HepG2 (cell line): ENCODE data around the gene SMARCD1. TPM values are rescaled to one million over a fixed set of nuclear protein-coding genes. Genes with fewer than 3 reads are reported as not detected.

Experiments
- BHLHE40 ChIP-seq: IDR thresholded peaks from 2 replicates; pipeline ENCODE4 v1.6.1; 2011; ENCODE audit warnings: low read length, improper control_type of control experiment
- CCAR2 ChIP-seq: fragments of 200-400 bp; formaldehyde crosslinking; optimal IDR thresholded peaks from 2 replicates; pipeline ENCODE3; 2018; ENCODE audit warnings: low read depth, mild to moderate bottlenecking, low read length, moderate library complexity
- CEBPB ChIP-seq: IDR thresholded peaks from 2 replicates; pipeline ENCODE4 v1.6.1; 2011; ENCODE audit warnings: low read depth, low read length, improper control_type of control experiment, borderline replicate concordance
- ELF1 ChIP-seq: sonication (generic); formaldehyde crosslinking; IDR thresholded peaks from 2 replicates; pipeline ENCODE4 v1.4.0; 2020; ENCODE audit warnings: missing genetic modification reagents
- NAIF1 ChIP-seq: sonication (generic); formaldehyde crosslinking; IDR thresholded peaks from 2 replicates; pipeline ENCODE4 v1.5.0; 2020; ENCODE audit warnings: mild to moderate bottlenecking, missing genetic modification reagents, borderline replicate concordance
- POLR2AphosphoS5 ChIP-seq: IDR thresholded peaks from 2 replicates; pipeline ENCODE4 v1.6.1; 2012; ENCODE audit warnings: low read depth, low read length
- SYNCRIP ChIP-seq: fragments of 200-400 bp; formaldehyde crosslinking; IDR thresholded peaks from 2 replicates; pipeline ENCODE4 v1.6.1; 2018; ENCODE audit warnings: mild to moderate bottlenecking, low read depth, low read length; ENCODE audit not compliant: insufficient read depth
- THAP11 ChIP-seq: IDR thresholded peaks from 2 replicates; pipeline ENCODE4 v1.6.1; 2016; ENCODE audit warnings: missing biosample characterization, missing genetic modification reagents
- ZNF350 ChIP-seq: sonication (generic); formaldehyde crosslinking; IDR thresholded peaks from 2 replicates; pipeline ENCODE4 v1.4.0; 2020; ENCODE audit warnings: mild to moderate bottlenecking, low read depth, missing genetic modification reagents, borderline replicate concordance
- ZNF768 ChIP-seq: sonication (generic); formaldehyde crosslinking; IDR thresholded peaks from 2 replicates; pipeline ENCODE4 v1.4.0; 2020; ENCODE audit warnings: missing genetic modification reagents
- ZNF781 ChIP-seq: sonication (generic); formaldehyde crosslinking; IDR thresholded peaks from 2 replicates; pipeline ENCODE4 v1.5.1; 2020; ENCODE audit warnings: borderline replicate concordance, mild to moderate bottlenecking, missing genetic modification reagents; ENCODE audit errors: not compliant biosample characterization
- polyA plus RNA-seq, 8 experiments: library from polyadenylated mRNA; depleted of rRNA in 3 of 8; stranded (reverse) in 7 of 8; unstranded in 1 of 8; fragments of >200 nt; fragmentation: Illumina TruSeq in 4 of 8; extraction: Trizol in 4 of 8; gene quantifications; 2 replicates each; pipeline versions ENCODE4 v1.2.1 to v1.2.3, GENCODE V29; 2011 to 2016; ENCODE audit warnings: low read depth in 4 of 8, missing spikeins in 1 of 8, mixed read lengths in 1 of 8; ENCODE audit not compliant: insufficient read depth in 1 of 8
- total RNA-seq, 5 experiments: library from RNA; depleted of rRNA; stranded (reverse); fragments of >200 nt; fragmentation: Illumina TruSeq; extraction: Trizol; gene quantifications; 2 replicates each; pipeline ENCODE4 v1.2.3, GENCODE V29; 2016; ENCODE audit warnings: low read depth in 1 of 5
- TF ChIP-seq, protein P1 (sequence below): sonication (generic); formaldehyde crosslinking; IDR thresholded peaks from 2 replicates; pipeline ENCODE4 v1.9.0; 2022; ENCODE audit warnings: low read depth, missing genetic modification reagents
- TF ChIP-seq, protein P2 (sequence below), 2 experiments: sonication (generic) in 1 of 2; formaldehyde crosslinking in 1 of 2; IDR thresholded peaks; 2 replicates each; pipeline versions ENCODE4 v1.5.1 to v1.6.1; 2011 to 2020; ENCODE audit warnings: borderline replicate concordance in 1 of 2, low read depth in 1 of 2, low read length in 1 of 2, mild to moderate bottlenecking in 1 of 2, missing genetic modification reagents in 1 of 2, moderate library complexity in 1 of 2
- TF ChIP-seq, protein P3 (sequence below): sonication (generic); formaldehyde crosslinking; IDR thresholded peaks from 2 replicates; pipeline ENCODE4 v1.5.0; 2020; ENCODE audit warnings: missing genetic modification reagents
- TF ChIP-seq, protein P4 (sequence below): sonication (generic); formaldehyde crosslinking; IDR thresholded peaks from 2 replicates; pipeline ENCODE4 v1.4.0; 2020; ENCODE audit warnings: missing genetic modification reagents
- TF ChIP-seq, protein P5 (sequence below): sonication (generic); formaldehyde crosslinking; IDR thresholded peaks from 2 replicates; pipeline ENCODE4 v1.5.0; 2020; ENCODE audit warnings: mild to moderate bottlenecking, missing genetic modification reagents, moderate library complexity
- TF ChIP-seq, protein P6 (sequence below): sonication (generic); formaldehyde crosslinking; IDR thresholded peaks from 2 replicates; pipeline ENCODE4 v1.8.0; 2022; ENCODE audit warnings: mild to moderate bottlenecking, missing genetic modification reagents

SMARCD1 gene
- total and polyA plus RNA-seq, 2 of the 13 experiments (the other 11 are each of a cell fraction or from before 2014, with no cell fraction given), result 51.7 to 54.6 TPM

DNA sequence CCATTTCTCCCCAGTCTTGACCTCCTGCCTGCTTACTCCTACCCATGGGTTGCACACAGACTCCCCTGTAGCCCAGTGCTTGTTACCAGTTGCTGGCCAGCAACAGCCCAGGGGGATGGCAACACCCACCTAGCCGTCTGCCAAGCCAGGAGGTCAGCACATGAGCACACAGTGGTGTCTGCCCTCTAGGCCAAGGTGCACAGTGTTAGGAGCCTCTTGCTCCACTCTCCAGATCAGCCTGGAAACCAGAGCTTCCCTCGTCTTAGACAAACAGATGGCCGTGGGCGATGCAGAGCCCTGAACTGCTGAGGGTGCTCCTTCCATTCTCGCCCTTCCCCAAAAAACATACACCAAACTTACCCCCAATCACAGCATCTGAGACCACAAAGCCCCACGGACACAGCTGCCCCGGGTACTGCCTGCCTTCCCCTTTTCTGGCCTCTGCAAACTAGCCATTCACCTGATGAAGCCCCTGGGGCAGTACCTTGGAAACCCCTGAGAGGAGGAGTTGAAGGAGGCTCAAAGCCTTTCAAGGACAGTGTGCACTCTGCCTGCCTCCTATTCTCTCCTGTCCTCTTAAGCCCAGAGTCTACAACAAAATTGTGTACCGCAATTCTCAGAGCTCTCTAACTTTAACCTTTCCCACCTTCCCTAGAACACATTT lies 17.6 kb downstream of the SMARCD1 start (continued):
- TF ChIP-seq CEBPB (peak; percentile 69; the same call in 1 of the 2 replicates), NAIF1 (CRISPR knock-in tag) (no peak), BHLHE40 (peak; percentile 76; the same call in 1 of the 2 replicates), POLR2AphosphoS5 (no peak; the same call in 1 of the 2 replicates), THAP11 (CRISPR knock-in tag) (0 out of 2 replicates have a peak, but pooled peaks have one; percentile 33), ZNF350 (CRISPR knock-in tag) (0 out of 2 replicates have a peak, but pooled peaks have one; percentile 57), CCAR2 (no peak), ZNF768 (CRISPR knock-in tag) (peak; percentile 33; the same call in 1 of the 2 replicates), ELF1 (CRISPR knock-in tag) (peak; percentile 26; the same call in 1 of the 2 replicates), ZNF781 (CRISPR knock-in tag) (no peak), SYNCRIP (no peak)
- TF ChIP-seq, protein P1, sequence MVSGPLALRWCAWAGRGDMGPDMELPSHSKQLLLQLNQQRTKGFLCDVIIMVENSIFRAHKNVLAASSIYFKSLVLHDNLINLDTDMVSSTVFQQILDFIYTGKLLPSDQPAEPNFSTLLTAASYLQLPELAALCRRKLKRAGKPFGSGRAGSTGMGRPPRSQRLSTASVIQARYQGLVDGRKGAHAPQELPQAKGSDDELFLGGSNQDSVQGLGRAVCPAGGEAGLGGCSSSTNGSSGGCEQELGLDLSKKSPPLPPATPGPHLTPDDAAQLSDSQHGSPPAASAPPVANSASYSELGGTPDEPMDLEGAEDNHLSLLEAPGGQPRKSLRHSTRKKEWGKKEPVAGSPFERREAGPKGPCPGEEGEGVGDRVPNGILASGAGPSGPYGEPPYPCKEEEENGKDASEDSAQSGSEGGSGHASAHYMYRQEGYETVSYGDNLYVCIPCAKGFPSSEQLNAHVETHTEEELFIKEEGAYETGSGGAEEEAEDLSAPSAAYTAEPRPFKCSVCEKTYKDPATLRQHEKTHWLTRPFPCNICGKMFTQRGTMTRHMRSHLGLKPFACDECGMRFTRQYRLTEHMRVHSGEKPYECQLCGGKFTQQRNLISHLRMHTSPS, result peak; percentile 73; the same call in 1 of the 2 replicates
- TF ChIP-seq, protein P2, sequence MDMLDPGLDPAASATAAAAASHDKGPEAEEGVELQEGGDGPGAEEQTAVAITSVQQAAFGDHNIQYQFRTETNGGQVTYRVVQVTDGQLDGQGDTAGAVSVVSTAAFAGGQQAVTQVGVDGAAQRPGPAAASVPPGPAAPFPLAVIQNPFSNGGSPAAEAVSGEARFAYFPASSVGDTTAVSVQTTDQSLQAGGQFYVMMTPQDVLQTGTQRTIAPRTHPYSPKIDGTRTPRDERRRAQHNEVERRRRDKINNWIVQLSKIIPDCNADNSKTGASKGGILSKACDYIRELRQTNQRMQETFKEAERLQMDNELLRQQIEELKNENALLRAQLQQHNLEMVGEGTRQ (IDR thresholded peaks at IDR 0.05; ENCODE audit: low read depth, low read length), result no peak
- TF ChIP-seq, protein P2 (CRISPR knock-in tag; IDR thresholded peaks at IDR 0.05; ENCODE audit: borderline replicate concordance), result no peak
- TF ChIP-seq, protein P3, sequence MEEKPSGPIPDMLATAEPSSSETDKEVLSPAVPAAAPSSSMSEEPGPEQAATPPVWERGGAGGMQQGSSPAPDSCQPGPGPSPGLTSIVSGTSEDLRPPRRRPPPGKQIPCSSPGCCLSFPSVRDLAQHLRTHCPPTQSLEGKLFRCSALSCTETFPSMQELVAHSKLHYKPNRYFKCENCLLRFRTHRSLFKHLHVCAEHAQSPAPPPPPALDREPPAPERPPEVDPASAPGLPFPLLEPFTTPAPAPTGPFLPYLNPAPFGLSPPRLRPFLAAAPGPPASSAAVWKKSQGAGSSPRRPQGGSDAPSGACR (CRISPR knock-in tag), result peak; percentile 43; the same call in 1 of the 2 replicates
- TF ChIP-seq, protein P4, sequence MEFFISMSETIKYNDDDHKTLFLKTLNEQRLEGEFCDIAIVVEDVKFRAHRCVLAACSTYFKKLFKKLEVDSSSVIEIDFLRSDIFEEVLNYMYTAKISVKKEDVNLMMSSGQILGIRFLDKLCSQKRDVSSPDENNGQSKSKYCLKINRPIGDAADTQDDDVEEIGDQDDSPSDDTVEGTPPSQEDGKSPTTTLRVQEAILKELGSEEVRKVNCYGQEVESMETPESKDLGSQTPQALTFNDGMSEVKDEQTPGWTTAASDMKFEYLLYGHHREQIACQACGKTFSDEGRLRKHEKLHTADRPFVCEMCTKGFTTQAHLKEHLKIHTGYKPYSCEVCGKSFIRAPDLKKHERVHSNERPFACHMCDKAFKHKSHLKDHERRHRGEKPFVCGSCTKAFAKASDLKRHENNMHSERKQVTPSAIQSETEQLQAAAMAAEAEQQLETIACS (CRISPR knock-in tag), result no peak
- TF ChIP-seq, protein P5, sequence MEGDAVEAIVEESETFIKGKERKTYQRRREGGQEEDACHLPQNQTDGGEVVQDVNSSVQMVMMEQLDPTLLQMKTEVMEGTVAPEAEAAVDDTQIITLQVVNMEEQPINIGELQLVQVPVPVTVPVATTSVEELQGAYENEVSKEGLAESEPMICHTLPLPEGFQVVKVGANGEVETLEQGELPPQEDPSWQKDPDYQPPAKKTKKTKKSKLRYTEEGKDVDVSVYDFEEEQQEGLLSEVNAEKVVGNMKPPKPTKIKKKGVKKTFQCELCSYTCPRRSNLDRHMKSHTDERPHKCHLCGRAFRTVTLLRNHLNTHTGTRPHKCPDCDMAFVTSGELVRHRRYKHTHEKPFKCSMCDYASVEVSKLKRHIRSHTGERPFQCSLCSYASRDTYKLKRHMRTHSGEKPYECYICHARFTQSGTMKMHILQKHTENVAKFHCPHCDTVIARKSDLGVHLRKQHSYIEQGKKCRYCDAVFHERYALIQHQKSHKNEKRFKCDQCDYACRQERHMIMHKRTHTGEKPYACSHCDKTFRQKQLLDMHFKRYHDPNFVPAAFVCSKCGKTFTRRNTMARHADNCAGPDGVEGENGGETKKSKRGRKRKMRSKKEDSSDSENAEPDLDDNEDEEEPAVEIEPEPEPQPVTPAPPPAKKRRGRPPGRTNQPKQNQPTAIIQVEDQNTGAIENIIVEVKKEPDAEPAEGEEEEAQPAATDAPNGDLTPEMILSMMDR (CRISPR knock-in tag), result peak; percentile 24; the same call in 1 of the 2 replicates
- TF ChIP-seq, protein P6, sequence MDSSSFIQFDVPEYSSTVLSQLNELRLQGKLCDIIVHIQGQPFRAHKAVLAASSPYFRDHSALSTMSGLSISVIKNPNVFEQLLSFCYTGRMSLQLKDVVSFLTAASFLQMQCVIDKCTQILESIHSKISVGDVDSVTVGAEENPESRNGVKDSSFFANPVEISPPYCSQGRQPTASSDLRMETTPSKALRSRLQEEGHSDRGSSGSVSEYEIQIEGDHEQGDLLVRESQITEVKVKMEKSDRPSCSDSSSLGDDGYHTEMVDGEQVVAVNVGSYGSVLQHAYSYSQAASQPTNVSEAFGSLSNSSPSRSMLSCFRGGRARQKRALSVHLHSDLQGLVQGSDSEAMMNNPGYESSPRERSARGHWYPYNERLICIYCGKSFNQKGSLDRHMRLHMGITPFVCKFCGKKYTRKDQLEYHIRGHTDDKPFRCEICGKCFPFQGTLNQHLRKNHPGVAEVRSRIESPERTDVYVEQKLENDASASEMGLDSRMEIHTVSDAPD (CRISPR knock-in tag), result 0 out of 2 replicates have a peak, but pooled peaks have one; percentile 51
